ENCODE measurements around the gene RPN1.

DNA sequence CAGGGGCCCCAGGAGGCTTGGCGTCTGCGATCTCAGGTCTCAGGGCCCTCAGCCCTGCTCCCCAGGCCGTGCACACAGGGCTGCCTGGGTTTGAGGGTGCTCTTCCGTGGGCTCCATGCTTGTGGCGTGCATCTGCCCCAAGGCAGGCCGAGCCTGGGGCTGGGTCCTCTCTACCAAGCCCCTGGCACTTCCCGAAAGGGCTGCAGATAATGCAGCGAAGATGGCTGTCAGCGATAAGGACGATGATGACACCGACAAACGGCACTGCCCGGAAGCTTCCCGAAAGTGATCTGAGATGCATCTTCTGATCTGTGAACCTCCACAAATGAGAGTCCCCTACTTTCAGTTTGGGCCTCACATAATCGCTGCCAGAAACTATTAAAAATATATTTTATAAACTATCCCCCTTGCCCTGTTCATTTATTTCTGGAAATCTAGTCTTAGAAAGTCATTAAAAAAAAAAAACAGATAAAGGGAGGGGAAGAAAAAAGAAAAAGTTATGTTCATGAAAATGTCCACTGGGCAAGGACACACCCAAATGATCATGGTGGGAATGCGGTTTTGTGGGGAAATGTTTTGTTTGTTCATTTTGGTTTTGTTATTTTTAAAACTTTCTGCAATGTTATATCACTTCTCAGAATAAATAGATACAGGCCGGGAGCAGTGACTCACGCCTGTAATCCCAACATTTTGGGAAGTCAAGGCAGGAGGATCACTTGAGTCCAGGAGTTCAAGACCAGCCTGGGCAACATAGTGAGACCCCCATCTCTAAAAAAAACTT lies 51.5 kb downstream of the RPN1 start:
- TF ChIP-seq, protein P1, sequence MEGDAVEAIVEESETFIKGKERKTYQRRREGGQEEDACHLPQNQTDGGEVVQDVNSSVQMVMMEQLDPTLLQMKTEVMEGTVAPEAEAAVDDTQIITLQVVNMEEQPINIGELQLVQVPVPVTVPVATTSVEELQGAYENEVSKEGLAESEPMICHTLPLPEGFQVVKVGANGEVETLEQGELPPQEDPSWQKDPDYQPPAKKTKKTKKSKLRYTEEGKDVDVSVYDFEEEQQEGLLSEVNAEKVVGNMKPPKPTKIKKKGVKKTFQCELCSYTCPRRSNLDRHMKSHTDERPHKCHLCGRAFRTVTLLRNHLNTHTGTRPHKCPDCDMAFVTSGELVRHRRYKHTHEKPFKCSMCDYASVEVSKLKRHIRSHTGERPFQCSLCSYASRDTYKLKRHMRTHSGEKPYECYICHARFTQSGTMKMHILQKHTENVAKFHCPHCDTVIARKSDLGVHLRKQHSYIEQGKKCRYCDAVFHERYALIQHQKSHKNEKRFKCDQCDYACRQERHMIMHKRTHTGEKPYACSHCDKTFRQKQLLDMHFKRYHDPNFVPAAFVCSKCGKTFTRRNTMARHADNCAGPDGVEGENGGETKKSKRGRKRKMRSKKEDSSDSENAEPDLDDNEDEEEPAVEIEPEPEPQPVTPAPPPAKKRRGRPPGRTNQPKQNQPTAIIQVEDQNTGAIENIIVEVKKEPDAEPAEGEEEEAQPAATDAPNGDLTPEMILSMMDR (IDR thresholded peaks at IDR 0.05; ENCODE audit: borderline replicate concordance, extremely low read depth, low read length, poor library complexity, severe bottlenecking), result no peak
- no peak for TF ChIP-seq EZH2 (IDR thresholded peaks at IDR 0.05; ENCODE audit: borderline replicate concordance, low read depth, low read length, severe bottlenecking)

All from DND-41 (cell line).